Bronchial epithelial cell (primary cell): ENCODE measurements around the gene CCDC159. TPM values are rescaled to one million over a fixed set of nuclear protein-coding genes. Genes with fewer than 3 reads are reported as not detected.
"Not testable (repeated sequence)": the region's sequence is repeated elsewhere in the genome, so short reads cannot be mapped to it uniquely, and the experiment has no call there.

Experiments
- DNase-seq: peaks from one replicate; pipeline ENCODE4 v3.0.0-alpha.2; 2010; ENCODE audit warnings: low read depth
- FAIRE-seq: peaks from 2 replicates; lab custom pipeline; 2011; peaks lifted over from hg19 to GRCh38; lab: Jason Lieb, UNC
- H3K27me3 ChIP-seq: 2 replicates; pipeline ENCODE4 v1.5.1; 2011; ENCODE audit warnings: low read length; ENCODE audit not compliant: control insufficient read depth, insufficient read depth
- H3K36me3 ChIP-seq: 2 replicates; pipeline ENCODE4 v1.5.1; 2011; ENCODE audit warnings: low read length; ENCODE audit not compliant: control insufficient read depth, insufficient read depth
- H3K4me3 ChIP-seq: 2 replicates; pipeline ENCODE4 v1.5.1; 2011; ENCODE audit warnings: mild to moderate bottlenecking, low read depth, low read length, control low read depth
- total RNA-seq: library from RNA; depleted of rRNA; stranded (reverse); fragments of >200 nt; gene quantifications from 2 replicates; pipeline ENCODE4 v1.2.1, GENCODE V29; 2014
- TF ChIP-seq, protein P1 (sequence below): IDR thresholded peaks from 2 replicates; pipeline ENCODE4 v1.5.1; 2011; ENCODE audit warnings: mild to moderate bottlenecking, moderate library complexity, low read length, control low read depth, inconsistent platforms; ENCODE audit not compliant: insufficient read depth, severe bottlenecking

CCDC159 gene
- total RNA-seq, 1 donor from 2014 or later, result 7.9 TPM

DNA sequence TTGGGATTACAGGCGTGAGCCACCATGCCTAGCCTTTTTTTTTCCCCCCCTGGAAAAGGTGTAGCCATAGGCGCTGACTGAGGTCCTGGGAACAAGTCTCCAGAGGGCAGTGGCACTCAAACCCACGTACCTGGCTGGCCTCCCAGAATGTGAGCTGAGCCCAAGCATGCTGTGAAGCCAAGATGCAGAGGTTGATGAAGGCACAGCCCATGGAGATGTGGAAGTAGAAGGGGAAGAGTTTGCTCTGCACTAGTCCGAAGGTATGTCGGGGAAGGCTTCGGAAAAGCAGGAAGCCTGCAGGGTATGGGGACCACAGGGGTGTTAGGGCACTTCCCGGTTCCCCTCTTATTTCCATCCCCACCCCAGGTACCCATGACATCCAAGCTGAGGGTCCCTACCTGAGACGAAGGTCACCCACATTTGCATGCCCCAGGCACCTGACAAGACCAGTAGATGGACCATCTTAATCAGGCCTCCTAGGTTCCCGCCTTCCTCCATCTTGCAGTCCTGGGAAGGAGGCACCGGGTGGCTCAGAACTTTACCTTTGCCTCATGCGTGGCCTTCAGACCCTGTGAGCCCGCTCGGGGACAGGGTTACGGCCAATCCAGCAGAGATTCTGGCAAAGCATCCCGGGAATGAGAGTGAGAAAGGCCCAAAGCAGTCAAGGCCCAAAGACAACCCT lies 1.1 kb upstream of the CCDC159 start:
- H3K27me3 ChIP-seq, result no peaks in the 10 kb centered on the region
- peak overlapping the region; percentile 78 for H3K4me3 ChIP-seq
- peak; percentile 23 for FAIRE-seq
- TF ChIP-seq, protein P1, sequence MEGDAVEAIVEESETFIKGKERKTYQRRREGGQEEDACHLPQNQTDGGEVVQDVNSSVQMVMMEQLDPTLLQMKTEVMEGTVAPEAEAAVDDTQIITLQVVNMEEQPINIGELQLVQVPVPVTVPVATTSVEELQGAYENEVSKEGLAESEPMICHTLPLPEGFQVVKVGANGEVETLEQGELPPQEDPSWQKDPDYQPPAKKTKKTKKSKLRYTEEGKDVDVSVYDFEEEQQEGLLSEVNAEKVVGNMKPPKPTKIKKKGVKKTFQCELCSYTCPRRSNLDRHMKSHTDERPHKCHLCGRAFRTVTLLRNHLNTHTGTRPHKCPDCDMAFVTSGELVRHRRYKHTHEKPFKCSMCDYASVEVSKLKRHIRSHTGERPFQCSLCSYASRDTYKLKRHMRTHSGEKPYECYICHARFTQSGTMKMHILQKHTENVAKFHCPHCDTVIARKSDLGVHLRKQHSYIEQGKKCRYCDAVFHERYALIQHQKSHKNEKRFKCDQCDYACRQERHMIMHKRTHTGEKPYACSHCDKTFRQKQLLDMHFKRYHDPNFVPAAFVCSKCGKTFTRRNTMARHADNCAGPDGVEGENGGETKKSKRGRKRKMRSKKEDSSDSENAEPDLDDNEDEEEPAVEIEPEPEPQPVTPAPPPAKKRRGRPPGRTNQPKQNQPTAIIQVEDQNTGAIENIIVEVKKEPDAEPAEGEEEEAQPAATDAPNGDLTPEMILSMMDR, result no peak
- peak; percentile 22 for DNase-seq
- peaks cover 3% of the 10 kb centered on the region for H3K36me3 ChIP-seq

DNA sequence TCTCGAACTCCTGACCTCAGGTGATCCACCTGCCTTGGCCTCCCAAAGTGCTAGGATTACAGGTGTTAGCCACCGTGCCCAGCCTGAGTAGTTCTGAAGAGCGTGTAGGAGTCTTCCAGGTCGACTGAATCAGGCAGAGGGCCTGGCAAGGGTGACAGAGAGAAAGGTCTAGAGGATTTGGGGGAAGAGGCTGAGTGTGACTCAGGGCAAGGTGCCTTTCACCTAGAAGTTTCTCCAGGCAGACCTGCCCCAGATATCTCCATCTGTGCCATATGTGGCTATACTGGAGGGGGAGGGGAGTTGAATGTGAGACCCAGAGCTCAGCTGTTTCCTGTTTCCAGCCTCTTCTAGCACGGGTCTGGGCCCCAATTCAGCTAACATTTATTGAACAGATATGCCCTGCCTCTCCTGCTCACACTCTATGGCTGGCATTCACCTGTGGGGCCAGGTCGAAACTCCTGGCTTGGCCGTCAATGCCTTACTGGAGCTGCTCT lies 1.3 kb downstream of the CCDC159 start:
- no peak overlapping the region for H3K4me3 ChIP-seq
- no peak for DNase-seq
- H3K27me3 ChIP-seq, result no peaks in the 10 kb centered on the region
- TF ChIP-seq, protein P1, result no peak
- peaks cover 1% of the 10 kb centered on the region for H3K36me3 ChIP-seq
- no peak for FAIRE-seq

DNA sequence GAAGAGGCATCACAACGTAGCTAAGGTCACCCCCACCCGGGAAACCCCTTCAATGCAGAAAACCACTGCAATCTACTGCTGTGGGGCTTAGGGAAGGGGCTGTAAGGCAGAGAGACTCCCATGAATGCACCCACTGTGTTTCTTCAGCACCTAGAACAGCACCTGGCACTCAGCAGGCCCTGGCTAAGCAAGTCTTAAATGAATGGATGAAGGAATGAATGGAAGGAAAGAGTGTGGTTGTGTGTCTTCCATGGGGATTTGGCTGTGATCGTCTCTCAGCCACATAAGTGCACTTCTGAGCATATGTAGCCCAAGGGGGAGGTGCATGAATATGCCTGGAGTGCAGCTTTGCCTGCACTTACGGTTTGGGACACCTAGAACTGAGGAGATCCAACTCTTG lies 2.9 kb downstream of the CCDC159 start:
- Histone ChIP-seq H3K36me3 (no peaks in the 10 kb centered on the region), H3K27me3 (no peaks in the 10 kb centered on the region), H3K4me3 (no peak overlapping the region)
- no peak for DNase-seq
- TF ChIP-seq, protein P1, result no peak
- no peak for FAIRE-seq

DNA sequence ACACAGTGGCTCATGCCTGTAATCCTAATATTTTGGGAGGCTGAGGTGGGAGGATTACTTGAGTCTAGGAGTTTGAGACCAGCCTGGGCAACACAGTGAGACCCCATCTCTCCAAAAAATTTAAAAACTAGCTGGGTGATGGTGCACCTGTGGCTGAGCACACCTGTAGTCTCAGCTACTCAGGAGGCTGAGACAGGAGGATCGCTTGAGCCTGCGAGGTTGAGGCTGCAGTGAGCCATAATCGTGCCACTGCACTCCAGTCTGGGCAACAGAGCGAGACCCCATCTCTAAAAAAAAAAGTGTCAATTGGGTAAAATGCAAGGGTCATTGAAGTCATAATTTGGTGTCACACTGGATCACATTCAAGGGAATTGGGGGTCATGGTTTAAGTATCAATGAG lies 7.8 kb downstream of the CCDC159 start:
- FAIRE-seq, result peak; percentile 7
- H3K27me3 ChIP-seq, DNase-seq, H3K4me3 ChIP-seq, H3K36me3 ChIP-seq: not testable (repeated sequence)

DNA sequence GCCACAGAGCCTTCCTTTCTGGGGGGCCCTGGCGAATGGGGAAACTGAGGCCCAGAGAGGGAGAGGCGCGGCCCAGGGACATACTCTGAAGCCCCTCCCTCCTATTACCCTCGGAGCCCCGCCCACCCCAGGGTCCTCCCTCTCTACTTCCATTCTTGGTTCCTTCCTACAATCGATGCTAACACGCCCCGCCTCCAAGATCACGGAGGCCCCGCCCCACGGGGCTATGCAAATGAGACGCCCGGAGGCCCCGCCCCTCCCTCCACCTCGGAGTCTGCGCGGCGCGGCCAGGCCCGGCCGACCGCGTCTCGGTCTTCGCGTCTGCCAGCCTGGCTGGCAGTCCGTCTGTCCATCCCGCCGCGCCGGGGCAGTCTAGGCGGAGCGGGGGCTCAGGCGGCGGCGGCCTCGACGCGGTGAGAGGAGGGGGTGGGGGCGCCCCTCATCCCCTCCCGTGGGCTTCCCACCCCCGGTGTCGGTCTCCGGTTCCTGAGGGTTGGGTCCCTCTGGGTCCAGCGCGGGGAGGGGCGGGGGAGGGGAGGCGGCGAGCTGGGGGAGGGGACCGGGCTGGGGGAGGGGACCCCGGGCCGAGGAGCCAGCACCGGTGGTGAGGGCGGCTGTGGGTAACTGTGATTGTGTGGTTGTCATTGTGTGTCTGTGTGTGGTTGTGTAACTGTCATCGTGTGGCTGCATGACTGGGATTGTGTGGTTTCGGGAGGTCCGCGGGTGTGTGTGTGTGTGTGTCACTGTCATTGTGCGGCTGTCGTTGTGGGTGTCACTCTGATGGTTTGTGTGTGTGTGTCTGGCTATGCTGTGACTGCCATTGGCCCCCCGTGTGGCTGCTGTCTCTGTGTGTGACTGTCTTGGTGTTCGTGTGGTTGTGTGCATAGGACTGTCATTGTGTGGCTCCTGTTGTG lies 9.1 kb downstream of the CCDC159 start, which contains the start of gene PLPPR2:
PLPPR2 (plus strand) TSS at position 273 of the 914 bp plus-strand sequence. CDS start 2,242 bp downstream, outside the sequence.
- Histone ChIP-seq H3K36me3 (no peaks in the 10 kb centered on the region), H3K4me3 (peak within 1 kb of the TSS; percentile 46), H3K27me3 (no peaks in the 10 kb centered on the region)
- DNase-seq (peak; percentile 71), FAIRE-seq (no peak)
- TF ChIP-seq, protein P1, result no peak

DNA sequence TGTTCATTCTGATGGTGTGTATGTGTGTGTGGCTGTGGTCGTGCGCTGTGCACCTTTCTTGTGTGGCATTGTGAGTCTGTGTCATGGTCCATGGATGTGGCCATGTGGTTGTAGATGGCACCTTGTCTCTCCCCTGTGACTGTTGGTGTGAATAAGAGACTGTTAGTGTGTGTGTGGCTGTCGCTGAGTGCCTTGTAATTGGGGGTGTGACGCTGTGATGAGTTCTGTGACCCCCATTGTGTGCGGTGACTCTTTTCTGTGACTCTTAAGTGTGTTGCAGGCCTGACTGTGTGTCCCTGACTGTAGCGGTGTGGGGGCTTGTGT lies 9.7 kb downstream of the CCDC159 start:
- DNase-seq (no peak), FAIRE-seq (peak; percentile 96)
- Histone ChIP-seq H3K27me3 (no peaks in the 10 kb centered on the region), H3K4me3 (peak overlapping the region; percentile 46), H3K36me3 (no peaks in the 10 kb centered on the region)
- TF ChIP-seq, protein P1, result no peak
